SJSA1 (cell line): ENCODE data around the gene IAH1. TPM values are rescaled to one million over a fixed set of nuclear protein-coding genes. Genes with fewer than 3 reads are reported as not detected.

ENCODE experiments used
- DNase-seq, 2 experiments: peaks; one replicate each; pipeline ENCODE4 v3.0.0-alpha.2; 2015 to 2020; ENCODE audit warnings: low spot score in 2 of 2, low read depth in 1 of 2
- H3K27ac ChIP-seq: fragments of 250-450 bp; sonication (Bioruptor Pico); 2 replicates; pipeline ENCODE4 v1.5.1; 2020; ENCODE audit warnings: mild to moderate bottlenecking, moderate library complexity
- H3K27me3 ChIP-seq: fragments of 250-450 bp; sonication (Bioruptor Pico); replicated peaks from 2 replicates; pipeline ENCODE4 v1.5.1; 2020; ENCODE audit warnings: mild to moderate bottlenecking, moderate library complexity
- H3K36me3 ChIP-seq: fragments of 250-450 bp; sonication (Bioruptor Pico); 2 replicates; pipeline ENCODE4 v1.5.1; 2020; ENCODE audit warnings: mild to moderate bottlenecking
- H3K4me1 ChIP-seq: fragments of 250-450 bp; sonication (Bioruptor Pico); replicated peaks from 2 replicates; pipeline ENCODE4 v1.6.1; 2021; ENCODE audit warnings: mild to moderate bottlenecking
- H3K4me3 ChIP-seq: fragments of 250-450 bp; sonication (Bioruptor Pico); 2 replicates; pipeline ENCODE4 v1.5.1; 2020; ENCODE audit warnings: mild to moderate bottlenecking
- H3K9me3 ChIP-seq: fragments of 250-450 bp; sonication (Bioruptor Pico); replicated peaks from 2 replicates; pipeline ENCODE4 v1.5.1; 2020; ENCODE audit warnings: mild to moderate bottlenecking
- total RNA-seq: library from RNA; depleted of rRNA; stranded (reverse); fragments of >200 nt; shearing (Covaris generic); gene quantifications from 2 replicates; pipeline ENCODE4 v1.2.3, GENCODE V29; 2014; rRNA removed

IAH1 gene
- total RNA-seq, 1 experiment from 2014 or later, result 121 TPM

DNA sequence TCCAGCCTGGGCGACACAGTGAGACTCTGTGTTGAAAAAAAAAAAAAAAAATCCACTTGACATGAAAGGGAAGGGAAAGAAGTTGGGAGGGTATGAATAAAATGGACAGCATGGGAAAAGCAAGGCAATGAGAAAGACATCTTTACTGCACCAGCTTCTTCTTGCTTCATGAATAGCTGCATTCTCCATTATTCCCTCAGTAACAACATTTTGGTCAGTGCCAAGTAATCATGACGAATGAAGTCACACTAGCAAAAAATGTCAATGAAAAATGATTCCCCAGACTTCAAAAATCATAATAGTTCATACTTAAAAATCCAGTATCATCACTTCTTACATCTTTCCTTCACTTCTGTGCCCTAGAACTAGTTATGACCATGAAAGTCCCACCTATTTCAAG lies 50.9 kb downstream of the IAH1 start:
- Histone ChIP-seq H3K27me3 (no peaks in the 10 kb centered on the region), H3K36me3 (peaks cover 55% of the 10 kb centered on the region), H3K9me3 (no peaks in the 10 kb centered on the region), H3K27ac (no peak overlapping the region), H3K4me1 (peaks cover 11% of the 10 kb centered on the region), H3K4me3 (no peak overlapping the region)
- DNase-seq, result no peak

DNA sequence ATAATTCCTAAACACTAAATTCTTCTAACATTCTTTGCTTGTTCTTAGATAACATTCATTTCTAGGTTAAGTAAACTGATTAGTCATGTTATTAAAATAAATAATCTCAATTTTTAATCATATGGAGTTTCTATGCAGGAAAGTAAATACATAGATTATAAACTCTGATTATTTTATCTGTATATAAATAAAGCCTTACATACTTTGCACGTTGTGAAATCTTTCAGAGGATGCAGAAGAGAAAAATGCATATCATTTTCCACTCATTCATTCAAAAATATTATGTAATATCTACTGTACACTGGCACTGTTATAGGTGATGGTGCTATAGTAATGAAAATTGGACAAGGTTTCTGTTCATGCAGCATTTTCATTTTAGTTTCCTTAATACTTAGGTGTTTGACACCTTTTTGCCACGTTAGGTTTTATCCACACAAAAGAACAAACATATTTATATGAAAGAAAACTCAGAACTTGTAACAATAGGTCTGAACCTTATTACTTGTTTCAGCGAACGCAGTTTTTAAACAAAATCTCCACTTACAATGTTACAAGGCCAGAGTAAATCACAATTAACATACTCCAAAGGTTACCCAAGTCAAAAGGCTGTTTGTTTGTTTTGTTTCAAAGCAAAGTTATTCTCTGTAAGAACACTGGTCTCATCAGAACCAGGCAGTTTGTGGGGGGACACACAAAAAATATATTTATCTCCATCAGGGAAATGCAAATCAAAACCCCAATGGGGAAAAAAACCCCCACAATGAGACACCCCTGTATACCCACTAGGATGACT lies 53.8 kb downstream of the IAH1 start:
- Histone ChIP-seq H3K4me1 (peaks cover 11% of the 10 kb centered on the region), H3K36me3 (peaks cover 47% of the 10 kb centered on the region), H3K4me3 (no peak overlapping the region), H3K9me3 (no peaks in the 10 kb centered on the region), H3K27me3 (no peaks in the 10 kb centered on the region), H3K27ac (no peak overlapping the region; the same call in 1 of the 2 replicates)
- no peak for DNase-seq

DNA sequence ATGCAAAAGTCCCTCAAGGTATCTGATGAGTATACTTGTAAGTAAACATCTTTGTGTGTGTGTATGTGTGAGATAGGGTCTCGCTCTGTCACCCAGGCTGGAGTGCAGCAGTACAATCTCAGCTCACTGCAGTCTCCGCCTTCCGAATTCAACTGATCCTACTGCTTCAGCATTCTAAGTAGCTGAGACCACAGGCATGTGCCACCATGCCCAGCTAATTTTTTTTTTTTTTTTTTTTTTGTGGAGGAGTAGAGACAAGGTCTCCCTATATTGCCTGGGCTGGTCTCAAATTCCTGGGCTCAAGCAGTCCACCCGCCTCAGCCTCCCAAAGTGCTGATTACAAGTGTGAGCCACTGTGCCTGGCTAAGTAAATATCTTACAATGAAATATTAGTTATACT lies 58.1 kb downstream of the IAH1 start:
- H3K36me3 ChIP-seq, result peaks cover 46% of the 10 kb centered on the region
- no peaks in the 10 kb centered on the region for H3K9me3 ChIP-seq
- H3K27ac ChIP-seq, result no peak overlapping the region
- no peak overlapping the region for H3K4me3 ChIP-seq
- no peaks in the 10 kb centered on the region for H3K27me3 ChIP-seq
- peaks cover 11% of the 10 kb centered on the region for H3K4me1 ChIP-seq
- no peak for DNase-seq

DNA sequence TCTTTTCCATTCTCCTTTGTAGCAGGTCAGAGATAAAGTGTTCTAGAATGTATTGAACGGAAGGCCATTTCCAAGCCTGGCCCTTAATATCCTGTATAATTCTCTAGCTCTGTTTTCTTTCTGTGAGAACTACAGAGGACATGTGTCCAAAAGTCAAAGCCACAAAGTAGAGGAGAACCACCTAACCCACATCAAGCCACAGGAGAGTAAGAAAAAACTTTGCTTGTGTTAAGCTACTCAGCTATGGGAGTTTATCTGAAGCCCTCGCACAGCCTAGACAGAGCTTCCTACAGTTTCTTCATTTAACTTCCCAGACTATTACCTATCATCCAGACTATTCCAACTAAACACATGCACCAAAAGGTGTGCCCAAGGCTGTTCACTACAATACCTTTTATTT lies 59.3 kb downstream of the IAH1 start:
- no peaks in the 10 kb centered on the region for H3K9me3 ChIP-seq
- no peak overlapping the region for H3K27ac ChIP-seq
- no peak for DNase-seq
- no peak overlapping the region for H3K4me3 ChIP-seq
- peaks cover 40% of the 10 kb centered on the region for H3K36me3 ChIP-seq
- H3K4me1 ChIP-seq, result peaks cover under 1% of the 10 kb centered on the region; the same call in 1 of the 2 replicates
- H3K27me3 ChIP-seq, result no peaks in the 10 kb centered on the region

DNA sequence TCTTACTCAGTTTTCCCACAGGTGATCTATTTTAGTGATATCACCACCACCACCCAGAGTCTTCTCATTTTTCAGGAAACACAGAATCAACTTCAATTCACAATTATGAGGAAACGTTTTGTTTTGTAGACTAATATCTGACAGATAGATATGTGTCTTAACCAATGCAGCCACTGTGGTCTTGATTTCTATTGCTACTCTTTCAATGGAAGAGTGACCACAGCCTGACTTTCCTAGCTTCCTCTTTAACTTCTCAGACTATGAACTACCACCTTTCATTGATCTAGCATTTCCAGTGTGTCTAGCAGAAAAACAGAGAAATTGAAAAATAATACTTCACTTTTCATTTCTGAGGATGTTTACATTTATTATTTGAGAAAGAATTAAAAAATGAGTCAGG lies 60.8 kb downstream of the IAH1 start:
- Histone ChIP-seq H3K27ac (no peak overlapping the region), H3K36me3 (peaks cover 36% of the 10 kb centered on the region), H3K9me3 (0 out of 2 replicates have a peak, but pooled peaks cover 3% of the 10 kb centered on the region), H3K4me1 (peaks cover 7% of the 10 kb centered on the region; the same call in 1 of the 2 replicates), H3K27me3 (no peaks in the 10 kb centered on the region), H3K4me3 (no peak overlapping the region)
- no peak for DNase-seq

DNA sequence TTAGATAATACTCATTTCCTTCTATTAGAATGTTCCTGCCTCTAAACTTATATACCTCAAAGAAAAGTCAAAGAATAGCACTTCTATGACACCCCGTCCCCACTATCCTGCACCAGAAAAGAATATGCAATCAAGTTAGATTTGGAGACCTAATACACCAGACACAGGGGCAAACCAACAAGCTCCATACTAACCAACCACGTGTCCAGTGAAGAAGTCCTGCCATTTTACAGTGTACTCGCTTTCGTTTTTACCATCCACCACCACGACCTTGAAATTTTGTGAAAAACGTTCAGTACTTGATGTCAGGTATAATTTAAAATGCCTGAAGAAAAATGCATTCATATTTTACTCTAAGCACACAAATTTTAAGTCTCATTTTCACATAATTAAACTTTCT lies 62.2 kb downstream of the IAH1 start:
- H3K27me3 ChIP-seq, result no peaks in the 10 kb centered on the region
- no peak overlapping the region for H3K4me3 ChIP-seq
- H3K4me1 ChIP-seq, result peaks cover 7% of the 10 kb centered on the region; the same call in 1 of the 2 replicates
- DNase-seq, result no peak
- peaks cover 34% of the 10 kb centered on the region for H3K36me3 ChIP-seq
- 0 out of 2 replicates have a peak, but pooled peaks cover 3% of the 10 kb centered on the region for H3K9me3 ChIP-seq
- no peak overlapping the region for H3K27ac ChIP-seq

DNA sequence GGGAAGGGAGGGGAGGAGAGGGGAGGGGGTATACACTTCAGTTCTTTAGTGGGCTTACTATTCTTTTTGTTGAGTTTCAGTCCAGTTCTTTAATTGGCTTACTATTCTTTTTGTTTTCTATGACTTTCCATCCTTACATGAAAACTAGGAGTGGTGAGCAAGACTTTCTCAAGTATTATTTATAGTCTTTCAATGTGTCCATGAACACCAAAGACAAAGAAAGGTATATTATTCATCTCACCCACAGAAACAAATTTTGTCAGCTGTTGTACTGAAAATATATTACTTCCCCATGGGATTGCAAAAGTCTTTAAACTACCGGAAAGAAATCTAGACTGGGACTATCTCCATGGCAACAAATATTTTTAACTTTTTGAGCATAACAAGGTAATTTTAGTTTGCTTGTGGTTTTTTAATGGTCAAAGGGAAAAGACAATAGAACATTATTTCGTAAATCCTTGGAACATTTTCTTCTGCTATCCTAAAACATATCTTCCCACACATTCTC lies 63.7 kb downstream of the IAH1 start:
- Histone ChIP-seq H3K36me3 (peaks cover 35% of the 10 kb centered on the region), H3K4me3 (no peak overlapping the region), H3K4me1 (peaks cover 7% of the 10 kb centered on the region; the same call in 1 of the 2 replicates), H3K9me3 (0 out of 2 replicates have a peak, but pooled peaks cover 3% of the 10 kb centered on the region), H3K27me3 (no peaks in the 10 kb centered on the region), H3K27ac (no peak overlapping the region)
- peak in 1 of 2 experiments; percentile 15 for DNase-seq

Other genes starting within 250 kb of the IAH1 start
- gene ITGB1BP1, start 51.0 kb upstream of the IAH1 start, total RNA-seq, result 64.4 and 70.1 TPM in 2 replicates
- 52.6 and 120 TPM in 2 replicates for gene CPSF3, start 50.9 kb upstream of the IAH1 start, total RNA-seq
- 20.5 and 25.2 TPM in 2 replicates for gene ADAM17, start 81.3 kb downstream of the IAH1 start, total RNA-seq
- 369 and 491 TPM in 2 replicates for gene YWHAQ, start 156.4 kb downstream of the IAH1 start, total RNA-seq